Psoas muscle (tissue), 8 donors: ENCODE data around the gene MTA3. TPM values are rescaled to one million over a fixed set of nuclear protein-coding genes. Genes with fewer than 3 reads are reported as not detected.

Experiments
- ATAC-seq, 4 donors: fragments of 200-7000 bp; cut with Tn5 transposase; one replicate each; pipeline ENCODE4 v1.9.1; 2020; ENCODE audit warnings: moderate library complexity in 3 of 4, mild to moderate bottlenecking in 2 of 4
- DNase-seq, 2 donors: peaks; one replicate each; pipeline ENCODE4 v3.0.0-alpha.2; 2020
- H3K27ac ChIP-seq: fragments of 200-600 bp; one replicate; pipeline ENCODE4 v1.8.0; 2022
- H3K27me3 ChIP-seq, 3 donors: fragments of 200-600 bp in 1 of 3; one replicate each; pipeline versions ENCODE4 v1.6.1 to v1.8.0; 2013 to 2022; ENCODE audit warnings: low read length in 2 of 3, mild to moderate bottlenecking in 2 of 3, moderate library complexity in 1 of 3; ENCODE audit not compliant: insufficient read depth in 3 of 3
- H3K36me3 ChIP-seq, 2 donors: fragments of 200-600 bp in 1 of 2; one replicate each; pipeline versions ENCODE4 v1.6.1 to v1.8.0; 2013 to 2022; ENCODE audit warnings: low read depth in 1 of 2, mild to moderate bottlenecking in 1 of 2, moderate library complexity in 1 of 2; ENCODE audit not compliant: insufficient read depth in 1 of 2
- H3K4me1 ChIP-seq: fragments of 200-600 bp; one replicate; pipeline ENCODE4 v1.8.0; 2022
- H3K4me3 ChIP-seq: fragments of 200-600 bp; one replicate; pipeline ENCODE4 v1.8.0; 2022; ENCODE audit warnings: mild to moderate bottlenecking
- H3K9me3 ChIP-seq: fragments of 200-600 bp; one replicate; pipeline ENCODE4 v1.8.0; 2022
- CTCF ChIP-seq: fragments of 200-600 bp; IDR thresholded peaks from one replicate; pipeline ENCODE4 v1.8.0; 2022; ENCODE audit warnings: antibody characterized with exemption
- WGBS, 3 donors: extraction: QIAGEN DNeasy Blood & Tissue Kit; methylation state at CpG; one replicate each; pipeline versions ENCODE4 v1.1.6 to v1.1.7; 2013; 5-methylcytosine and 5-hydroxymethylcytosine counted together
- intact Hi-C, 2 donors: fragments of 100-400 bp; cut with DNase I; formaldehyde crosslinking; loops; one replicate each; pipeline versions ENCODE4 v1.11.0 to v1.14.2; 2022
- polyA plus RNA-seq, 3 donors: library from polyadenylated mRNA; stranded (reverse); fragments of 200-250 nt; gene quantifications; one replicate each; pipeline ENCODE4 v1.2.3, GENCODE V29; 2013
- total RNA-seq, 4 donors: library from RNA; stranded (reverse); fragmentation: NEBNext Ultra II Directional in 2 of 4; extraction: Animal tissue kit (Norgen Biotek cat#: 25700) in 2 of 4; gene quantifications; one replicate each; pipeline versions ENCODE4 v1.2.1 to v1.2.4, GENCODE V29; 2021 to 2023
- donor health status: healthy with polysubstance abuse.
- donor health status: DM: no; HTN: no; CAD: no; lungs with moderate emphysema.
- donor health status: Bipolar disorder and iron deficiency.
- donor health status: healthy.
- donor health status: DM: yes; HTN: yes; CAD: no.
- donor health status: DM: no; HTN: no; CAD: no.
- donor health status: DM: no; HTN: no; CAD: no.
- donor health status: DM: yes; HTN: yes; CAD: no.

The MTA3 gene
- total and polyA plus RNA-seq, 7 donors = 5.3 to 19.8 (median 10.7) TPM

DNA sequence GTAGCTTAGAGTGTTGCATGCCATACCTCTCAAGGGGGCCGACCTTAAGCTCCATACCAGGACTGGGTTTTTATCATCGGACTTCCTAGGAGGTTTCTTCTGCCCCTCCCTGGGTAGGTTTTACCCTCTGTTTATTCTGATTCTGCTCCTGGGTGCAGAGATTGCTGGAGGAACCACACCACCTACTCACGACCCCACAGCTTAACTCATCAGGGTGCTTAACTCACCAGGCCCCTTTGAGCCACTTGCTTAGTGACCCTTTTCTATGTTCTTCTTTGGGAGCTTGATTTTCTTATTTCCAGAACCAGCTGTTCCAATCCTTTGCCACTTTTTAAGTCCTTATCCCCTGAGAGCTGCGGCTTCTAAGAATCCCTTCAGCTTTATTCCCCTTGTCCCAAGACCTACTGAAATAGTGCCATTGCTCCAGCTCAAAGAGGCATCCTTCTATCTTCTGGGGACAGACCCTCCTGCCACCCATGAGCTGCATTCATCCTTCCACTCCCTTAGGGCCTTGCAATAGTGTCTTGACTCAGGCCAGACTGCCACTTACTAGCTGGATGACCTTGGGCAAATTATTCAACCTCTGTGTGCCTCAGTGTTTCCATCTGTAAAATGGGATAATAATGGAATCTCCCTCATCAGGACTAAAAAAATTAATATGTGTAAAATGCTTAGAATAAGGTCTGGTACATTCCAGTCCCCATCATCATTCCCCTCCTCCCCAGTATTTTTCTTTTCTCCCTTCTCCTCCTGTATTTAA, 189.7 kb downstream of the MTA3 start:
- no peak for ATAC-seq
- no peak for TF ChIP-seq CTCF
- WGBS, 3 donors = 78 to 91% (median 90%) methylated on average over 4 of the region's 4 CpGs
- Histone ChIP-seq H3K4me1 (peaks cover 21% of the 10 kb centered on the region), H3K27me3 (no peaks in the 10 kb centered on the region), H3K36me3 (peaks cover 0 to 3% of the 10 kb centered on the region in 2 donors), H3K27ac (no peak overlapping the region), H3K9me3 (no peaks in the 10 kb centered on the region), H3K4me3 (no peak overlapping the region)
- intact Hi-C loops = loop anchor here in 1 of 2 donors (5.0 kb wide), 1 partner anchor 44 kb away; no protein-coding TSS in a partner anchor
- DNase-seq = no peak

DNA sequence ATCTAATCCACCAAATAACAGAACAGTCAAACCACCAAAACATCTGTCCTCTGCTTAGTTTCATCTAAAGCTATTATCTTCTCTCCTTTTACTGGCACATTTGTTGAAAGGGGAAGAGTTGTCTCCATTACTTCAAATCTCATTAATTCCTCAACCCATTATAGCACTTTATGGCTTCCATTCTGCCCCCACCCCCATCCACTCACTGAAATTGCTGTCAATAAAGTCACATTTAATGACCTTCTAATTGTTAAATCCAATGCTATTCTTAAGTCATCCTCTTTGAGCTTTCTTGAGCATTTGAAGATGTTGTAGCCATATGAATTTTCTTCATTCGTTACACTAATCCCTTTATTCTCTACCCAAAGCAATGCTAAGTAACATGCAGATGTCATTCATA, 190.3 kb downstream of the MTA3 start:
- no peak for TF ChIP-seq CTCF
- DNase-seq = no peak
- intact Hi-C loops = loop anchor here in 1 of 2 donors (5.0 kb wide), 1 partner anchor 44 kb away; no protein-coding TSS in a partner anchor

GRCh38 chr2:42761554-42761953, 193.1 kb downstream of the MTA3 start:
- H3K9me3 ChIP-seq = no peaks in the 10 kb centered on the region
- no peak for TF ChIP-seq CTCF
- intact Hi-C loops = no loop called here

More for the DNA sequence above, 190.3 kb downstream of the MTA3 start:
- H3K27ac ChIP-seq = no peak overlapping the region
- no peaks in the 10 kb centered on the region for H3K9me3 ChIP-seq
- H3K36me3 ChIP-seq = peaks cover 0 to 3% of the 10 kb centered on the region in 2 donors
- H3K4me3 ChIP-seq = no peak overlapping the region
- ATAC-seq = no peak
- peaks cover 16% of the 10 kb centered on the region for H3K4me1 ChIP-seq
- no peaks in the 10 kb centered on the region for H3K27me3 ChIP-seq
- 95 to 100% (median 99%) methylated on average over 1 of the region's 1 CpG for WGBS, 3 donors

DNA sequence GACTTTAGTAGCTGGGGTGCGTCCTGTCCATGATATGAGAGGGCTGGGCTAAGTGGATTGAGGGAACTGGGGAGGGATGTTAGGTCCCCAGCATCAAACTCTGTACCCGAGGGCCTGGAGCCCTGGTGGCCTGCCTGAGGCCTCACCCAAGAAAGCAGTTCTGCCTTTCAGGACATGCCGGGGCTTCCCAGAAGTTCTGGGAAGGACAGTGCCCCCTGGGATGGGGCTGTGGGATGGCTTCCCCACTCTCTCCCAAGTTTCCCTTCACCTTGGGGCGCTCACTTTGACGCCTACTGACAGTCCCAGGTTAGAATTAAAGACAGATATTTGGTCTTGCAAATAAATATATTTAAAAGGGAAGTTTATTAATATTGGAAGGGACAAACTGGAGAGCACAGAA, 193.7 kb downstream of the MTA3 start:
- peaks cover 0 to 3% of the 10 kb centered on the region in 2 donors for H3K36me3 ChIP-seq
- no peaks in the 10 kb centered on the region for H3K4me1 ChIP-seq
- no peak overlapping the region for H3K4me3 ChIP-seq
- H3K27me3 ChIP-seq = no peaks in the 10 kb centered on the region
- 86 to 89% (median 89%) methylated on average over 5 of the region's 5 CpGs for WGBS, 3 donors
- no peak overlapping the region for H3K27ac ChIP-seq
- DNase-seq (no peak), ATAC-seq (no peak)
- H3K9me3 ChIP-seq = no peaks in the 10 kb centered on the region
- intact Hi-C loops = no loop called here
- TF ChIP-seq CTCF = no peak

More at GRCh38 chr2:42761554-42761953, 193.1 kb downstream of the MTA3 start:
- 94 to 97% (median 95%) methylated on average over 8 to 9 of the region's 9 CpGs for WGBS, 3 donors
- ATAC-seq = no peak
- Histone ChIP-seq H3K4me3 (no peak overlapping the region), H3K36me3 (peaks cover 0 to 3% of the 10 kb centered on the region in 2 donors), H3K27ac (no peak overlapping the region), H3K27me3 (no peaks in the 10 kb centered on the region), H3K4me1 (no peaks in the 10 kb centered on the region)
- DNase-seq = no peak
